Measurements from ENCODE around the gene LRP2.

- no peak for TF ChIP-seq EZH2 (IDR thresholded peaks at IDR 0.05; ENCODE audit: low read length)
- no peak for TF ChIP-seq CTCF (optimal IDR thresholded peaks at IDR 0.05 in 1 of 3, IDR thresholded peaks at IDR 0.05 in 1 of 3, conservative IDR thresholded peaks at IDR 0.05 in 1 of 3; ENCODE audit: extremely low read depth in 1 of 3, insufficient read depth in 2 of 3, low read length in 3 of 3)
These were observed 60.0 kb downstream of the LRP2 start for GRCh38 chr2:169302364-169302763.

Data from keratinocyte (primary cell).